Measurements from ENCODE around the gene CWC27.

The CWC27 gene

GRCh38 chr5:64854855-64855254, 86.1 kb downstream of the CWC27 start:
- Histone ChIP-seq H3K27ac (ENCODE audit: low read depth, low read length, poor library complexity, severe bottlenecking) (no peak overlapping the region), H3K79me2 (ENCODE audit: insufficient read depth, low read length) (no peaks in the 10 kb centered on the region), H3K27me3 (ENCODE audit: insufficient read depth, low read length) (no peaks in the 10 kb centered on the region), H3K9me3 (ENCODE audit: low read length) (no peaks in the 10 kb centered on the region), H3K4me2 (ENCODE audit: low read length) (no peak overlapping the region), H3K36me3 (ENCODE audit: insufficient read depth, low read length) (no peaks in the 10 kb centered on the region), H3K9ac (ENCODE audit: low read length) (no peak overlapping the region), H4K20me1 (ENCODE audit: insufficient read depth, low read length) (no peaks in the 10 kb centered on the region), H3F3A (ENCODE audit: insufficient read depth, low read length) (no peaks in the 10 kb centered on the region), H3K4me1 (ENCODE audit: insufficient read depth, low read length, severe bottlenecking) (no peaks in the 10 kb centered on the region), H3K9me2 (ENCODE audit: low read depth, low read length) (no peaks in the 10 kb centered on the region), H2AFZ (ENCODE audit: low read length) (no peak overlapping the region), H3K4me3 (ENCODE audit: low read depth, low read length, poor library complexity, severe bottlenecking) (no peak overlapping the region)
- TF ChIP-seq CTCF (IDR thresholded peaks at IDR 0.05; ENCODE audit: low read length), result no peak

DNA sequence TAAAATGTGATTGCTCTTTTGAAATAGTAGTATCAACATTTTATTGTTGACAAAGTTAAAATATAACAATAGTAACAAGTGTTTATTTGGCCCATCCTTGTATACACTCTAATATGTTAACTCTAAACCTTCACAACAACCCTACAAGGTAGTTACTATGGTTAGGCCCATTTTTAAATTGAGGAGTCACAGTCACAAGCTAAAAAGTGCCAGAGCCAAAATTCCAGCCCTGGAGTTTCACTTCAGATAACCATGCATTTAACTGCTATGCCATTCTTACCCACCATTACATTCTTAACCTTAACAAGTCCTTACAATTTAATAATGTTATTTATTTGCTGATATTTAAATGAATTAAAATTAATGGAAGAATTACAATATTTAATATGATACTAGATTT, 91.2 kb downstream of the CWC27 start:
- TF ChIP-seq CTCF (IDR thresholded peaks at IDR 0.05; ENCODE audit: low read length), result no peak
- TF ChIP-seq EZH2 (IDR thresholded peaks at IDR 0.05; ENCODE audit: borderline replicate concordance, low read length), result no peak
- Histone ChIP-seq H2AFZ (ENCODE audit: low read length) (no peak overlapping the region), H3K9ac (ENCODE audit: low read length) (no peak overlapping the region), H3K27ac (ENCODE audit: low read depth, low read length, poor library complexity, severe bottlenecking) (no peak overlapping the region), H3K4me2 (ENCODE audit: low read length) (no peak overlapping the region), H3K4me3 (ENCODE audit: low read depth, low read length, poor library complexity, severe bottlenecking) (no peak overlapping the region), H3K9me2 (ENCODE audit: low read depth, low read length) (no peaks in the 10 kb centered on the region), H3K79me2 (ENCODE audit: insufficient read depth, low read length) (no peaks in the 10 kb centered on the region), H4K20me1 (ENCODE audit: insufficient read depth, low read length) (no peaks in the 10 kb centered on the region), H3F3A (ENCODE audit: insufficient read depth, low read length) (no peaks in the 10 kb centered on the region), H3K9me3 (ENCODE audit: low read length) (no peaks in the 10 kb centered on the region), H3K27me3 (ENCODE audit: insufficient read depth, low read length) (no peaks in the 10 kb centered on the region), H3K4me1 (ENCODE audit: insufficient read depth, low read length, severe bottlenecking) (no peaks in the 10 kb centered on the region), H3K36me3 (ENCODE audit: insufficient read depth, low read length) (no peaks in the 10 kb centered on the region)

DNA sequence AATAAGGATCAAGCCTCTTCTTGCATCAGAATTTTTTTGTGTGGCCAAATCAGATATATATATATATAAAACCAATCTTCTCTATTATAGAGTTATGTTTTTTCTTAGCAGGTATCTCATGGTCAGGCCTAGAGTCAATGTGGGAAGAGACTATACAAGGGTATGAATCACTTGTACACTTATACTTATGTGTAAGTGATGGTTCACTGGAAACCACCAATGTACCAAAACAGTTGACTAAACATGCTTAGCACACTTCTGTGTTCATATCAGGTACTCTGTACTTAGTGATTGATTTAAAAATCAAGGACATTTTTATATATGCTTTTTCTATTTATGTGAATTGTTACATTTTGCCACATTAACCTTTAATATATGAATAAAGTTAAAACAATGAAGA, 92.6 kb downstream of the CWC27 start:
- H3K9me2 ChIP-seq (ENCODE audit: low read depth, low read length), result no peaks in the 10 kb centered on the region
- H3K27me3 ChIP-seq (ENCODE audit: insufficient read depth, low read length), result no peaks in the 10 kb centered on the region
- H3F3A ChIP-seq (ENCODE audit: insufficient read depth, low read length), result no peaks in the 10 kb centered on the region
- no peak overlapping the region for H3K27ac ChIP-seq (ENCODE audit: low read depth, low read length, poor library complexity, severe bottlenecking)
- no peak for TF ChIP-seq CTCF (IDR thresholded peaks at IDR 0.05; ENCODE audit: low read length)
- no peak for TF ChIP-seq EZH2 (IDR thresholded peaks at IDR 0.05; ENCODE audit: borderline replicate concordance, low read length)
- no peaks in the 10 kb centered on the region for H3K36me3 ChIP-seq (ENCODE audit: insufficient read depth, low read length)
- no peaks in the 10 kb centered on the region for H3K79me2 ChIP-seq (ENCODE audit: insufficient read depth, low read length)
- no peak overlapping the region for H2AFZ ChIP-seq (ENCODE audit: low read length)
- no peak overlapping the region for H3K4me2 ChIP-seq (ENCODE audit: low read length)
- H3K9me3 ChIP-seq (ENCODE audit: low read length), result no peaks in the 10 kb centered on the region
- no peaks in the 10 kb centered on the region for H3K4me1 ChIP-seq (ENCODE audit: insufficient read depth, low read length, severe bottlenecking)
- H4K20me1 ChIP-seq (ENCODE audit: insufficient read depth, low read length), result no peaks in the 10 kb centered on the region
- no peak overlapping the region for H3K9ac ChIP-seq (ENCODE audit: low read length)
- H3K4me3 ChIP-seq (ENCODE audit: low read depth, low read length, poor library complexity, severe bottlenecking), result no peak overlapping the region
